Gastroesophageal sphincter (tissue), 4 donors: Measurements from ENCODE around the gene TMEM69. TPM values are rescaled to one million over a fixed set of nuclear protein-coding genes. Genes with fewer than 3 reads are reported as not detected.
"Not testable (repeated sequence)": the region's sequence is repeated elsewhere in the genome, so short reads cannot be mapped to it uniquely, and the experiment has no call there.

Experiments
- ATAC-seq: fragments of 150-250 bp; one replicate; pipeline ENCODE4 v1.9.1; 2016; ENCODE audit warnings: mild to moderate bottlenecking, moderate library complexity
- H3K27ac ChIP-seq, 4 donors: fragments of 200-600 bp; sonication (generic) in 3 of 4; 1 replicate in 3 of 4; 2 replicates in 1 of 4; pipeline ENCODE4 v1.5.1; 2016 to 2019
- H3K27me3 ChIP-seq: fragments of 200-600 bp; sonication (generic); one replicate; pipeline ENCODE4 v1.5.1; 2019
- H3K36me3 ChIP-seq, 2 donors: fragments of 200-600 bp; sonication (generic); one replicate each; pipeline ENCODE4 v1.5.1; 2019; ENCODE audit warnings: control low read depth in 1 of 2
- H3K4me1 ChIP-seq, 3 donors: fragments of 200-600 bp; sonication (generic); 1 replicate in 2 of 3; 2 replicates in 1 of 3; pipeline ENCODE4 v1.5.1; 2016 to 2019; ENCODE audit warnings: control low read depth in 2 of 3
- H3K4me3 ChIP-seq, 2 donors: fragments of 200-600 bp; sonication (generic); one replicate each; pipeline ENCODE4 v1.5.1; 2019; ENCODE audit warnings: mild to moderate bottlenecking in 1 of 2, moderate library complexity in 1 of 2
- H3K9me3 ChIP-seq, 3 donors: fragments of 200-600 bp; sonication (generic); one replicate each; pipeline ENCODE4 v1.5.1; 2017 to 2019; ENCODE audit warnings: control low read depth in 2 of 3
- CTCF ChIP-seq, 4 experiments: fragments of 200-600 bp in 2 of 4; fragments of 450-650 bp in 2 of 4; sonication (generic) in 1 of 4; IDR thresholded peaks; one replicate each; pipeline ENCODE4 v1.5.1; 2017 to 2019; ENCODE audit warnings: antibody characterized with exemption in 4 of 4, mild to moderate bottlenecking in 2 of 4, moderate library complexity in 2 of 4
- EP300 ChIP-seq: sonication (generic); formaldehyde crosslinking; IDR thresholded peaks from one replicate; pipeline ENCODE4 v1.6.1; 2017; ENCODE audit warnings: antibody characterized with exemption, mild to moderate bottlenecking
- POLR2A ChIP-seq, 2 donors: fragments of 450-650 bp; IDR thresholded peaks; one replicate each; pipeline ENCODE4 v1.6.1; 2017; ENCODE audit warnings: antibody characterized with exemption in 2 of 2, mild to moderate bottlenecking in 2 of 2, moderate library complexity in 1 of 2
- POLR2AphosphoS5 ChIP-seq: sonication (generic); formaldehyde crosslinking; IDR thresholded peaks from one replicate; pipeline ENCODE4 v1.6.1; 2017; ENCODE audit warnings: antibody characterized with exemption
- WGBS, 2 donors: methylation state at CpG; one replicate each; pipeline ENCODE4 v1.1.5; 2018; ENCODE audit warnings: low coverage in 1 of 2; 5-methylcytosine and 5-hydroxymethylcytosine counted together
- total RNA-seq, 4 donors: library from RNA; depleted of rRNA; stranded (reverse); fragments of >200 nt; gene quantifications; one replicate each; pipeline ENCODE4 v1.1.0, GENCODE V29; 2016

TMEM69 gene
- total RNA-seq, 4 donors from 2014 or later: 10.6 to 27.1 (median 21.9) TPM

- Histone ChIP-seq H3K4me3 (peak overlapping the region; percentile 62 to 90), H3K9me3 (no peaks in the 10 kb centered on the region), H3K4me1 (peaks cover 9 to 74% (median 20%) of the 10 kb centered on the region in 3 donors), H3K36me3 (peaks cover 0 to 3% of the 10 kb centered on the region in 2 donors), H3K27me3 (no peaks in the 10 kb centered on the region), H3K27ac (peak overlapping the region; percentile 90 to 96 (median 96))
- WGBS, 2 donors: 0 to 1% methylated on average over 12 to 13 of the region's 13 CpGs
- no peak for ATAC-seq
- TF ChIP-seq EP300 (no peak), POLR2AphosphoS5 (no peak), CTCF (IDR thresholded peaks at IDR 0.05) (no peak), POLR2A (IDR thresholded peaks at IDR 0.05) (no peak)
Observed at GRCh38 chr1:45685308-45686014, 2.5 kb upstream of the TMEM69 start.

- H3K4me3 ChIP-seq: peak overlapping the region; percentile 62 to 90
- H3K27ac ChIP-seq: peak overlapping the region; percentile 90 to 96 (median 96)
- peaks cover 0 to 5% of the 10 kb centered on the region in 2 donors for H3K36me3 ChIP-seq
- peaks cover 9 to 69% (median 15%) of the 10 kb centered on the region in 3 donors for H3K4me1 ChIP-seq
- H3K27me3 ChIP-seq: no peaks in the 10 kb centered on the region
- H3K9me3 ChIP-seq: no peaks in the 10 kb centered on the region
- 1% methylated on average over 10 of the region's 27 CpGs; no CpG with 5 or more reads in 1 of the 2 donors for WGBS, 2 donors
- no peak for ATAC-seq
- no peak for TF ChIP-seq POLR2AphosphoS5
- no peak for TF ChIP-seq POLR2A (IDR thresholded peaks at IDR 0.05)
- TF ChIP-seq CTCF (IDR thresholded peaks at IDR 0.05): no peak
- no peak for TF ChIP-seq EP300
Observed at GRCh38 chr1:45686015-45686287, 2.0 kb upstream of the TMEM69 start.

- WGBS, 2 donors: 0% methylated on average over 18 of the region's 52 CpGs; no CpG with 5 or more reads in 1 of the 2 donors
- peaks cover 6 to 64% (median 11%) of the 10 kb centered on the region in 3 donors for H3K4me1 ChIP-seq
Observed at GRCh38 chr1:45686288-45687013, 1.5 kb upstream of the TMEM69 start, which contains the start of gene GPBP1L1. TSS of gene GPBP1L1 (minus strand) at chr1:45686533. CDS start at chr1:45659087, 27,446 bp downstream.

GRCh38 chr1:45687014-45687753 lies 797 bp upstream of the TMEM69 start:
- H3K27me3 ChIP-seq: no peaks in the 10 kb centered on the region
- H3K9me3 ChIP-seq: no peaks in the 10 kb centered on the region
- H3K4me1 ChIP-seq: peaks cover 2 to 56% (median 11%) of the 10 kb centered on the region in 3 donors
- 3 to 9% methylated on average over 12 to 13 of the region's 44 CpGs for WGBS, 2 donors
- H3K36me3 ChIP-seq: peaks cover 0 to 18% of the 10 kb centered on the region in 2 donors
- TF ChIP-seq CTCF (IDR thresholded peaks at IDR 0.05) (no peak), EP300 (no peak), POLR2A (IDR thresholded peaks at IDR 0.05) (peak; percentile 61 to 86), POLR2AphosphoS5 (peak; percentile 88)
- peak overlapping the region; percentile 90 to 99 for H3K4me3 ChIP-seq
- peak overlapping the region; percentile 95 to 99 (median 96) for H3K27ac ChIP-seq
- ATAC-seq: peak; percentile 97

More at GRCh38 chr1:45686288-45687013, 1.5 kb upstream of the TMEM69 start, which contains the start of gene GPBP1L1:
- H3K27ac ChIP-seq: peak within 1 kb of the TSS; percentile 95 to 99 (median 96)
- peak within 1 kb of the TSS; percentile 90 to 99 for H3K4me3 ChIP-seq
- H3K27me3 ChIP-seq: no peaks in the 10 kb centered on the region
- ATAC-seq: peak; percentile 90
- peaks cover 0 to 10% of the 10 kb centered on the region in 2 donors for H3K36me3 ChIP-seq
- no peak for TF ChIP-seq CTCF (IDR thresholded peaks at IDR 0.05)
- peak; percentile 37 to 56 for TF ChIP-seq POLR2A (IDR thresholded peaks at IDR 0.05)
- no peak for TF ChIP-seq EP300
- TF ChIP-seq POLR2AphosphoS5: peak; percentile 54
- no peaks in the 10 kb centered on the region for H3K9me3 ChIP-seq

DNA sequence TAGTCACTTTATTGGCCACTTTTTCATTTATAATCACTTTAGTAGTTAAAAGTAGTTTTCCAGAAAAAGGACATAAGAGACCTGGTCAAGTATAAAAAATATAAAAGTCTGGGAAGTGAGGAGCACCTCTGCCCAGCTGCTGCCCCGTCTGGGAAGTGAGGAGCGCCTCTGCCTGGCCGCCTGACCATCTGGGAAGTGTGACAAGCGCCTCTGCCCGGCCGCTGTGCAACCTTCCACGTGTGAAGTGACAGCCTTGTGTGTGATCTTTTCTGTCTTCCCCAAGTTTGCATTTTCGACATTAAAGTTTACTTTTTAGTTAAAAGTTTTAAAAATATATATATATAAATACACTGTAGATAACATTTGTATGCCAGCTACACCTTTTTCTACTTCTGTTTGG lies 5.8 kb downstream of the TMEM69 start:
- Histone ChIP-seq H3K4me1 (peaks cover 0 to 15% (median 8%) of the 10 kb centered on the region in 3 donors), H3K36me3 (peaks cover 0 to 82% of the 10 kb centered on the region in 2 donors)
- H3K9me3 ChIP-seq, ATAC-seq, H3K27ac ChIP-seq, H3K4me3 ChIP-seq, H3K27me3 ChIP-seq: not testable (repeated sequence)
- WGBS, 2 donors: 50 to 60% methylated on average over 2 to 8 of the region's 8 CpGs
